OCI-LY1 (cell line): ENCODE results near the gene NR2F6.
"Not testable (repeated sequence)": the region's sequence is repeated elsewhere in the genome, so short reads cannot be mapped to it uniquely, and the experiment has no call there.

Experiments
- H2AFZ ChIP-seq: fragments of 200-600 bp; sonication (generic), shearing (Covaris generic); 2 replicates; pipeline ENCODE4 v1.6.0; 2014; ENCODE audit warnings: antibody characterized with exemption, mild to moderate bottlenecking, low read length
- H3F3A ChIP-seq: fragments of 200-600 bp; sonication (generic), shearing (Covaris generic); 2 replicates; pipeline ENCODE4 v1.6.0; 2014; ENCODE audit warnings: mild to moderate bottlenecking, antibody characterized with exemption, low read length, moderate library complexity; ENCODE audit not compliant: insufficient read depth
- H3K27ac ChIP-seq: fragments of 200-600 bp; sonication (generic); 2 replicates; pipeline ENCODE4 v1.5.1; 2014; ENCODE audit warnings: low read length, mixed run types, mild to moderate bottlenecking, low read depth; ENCODE audit not compliant: poor library complexity, severe bottlenecking
- H3K27me3 ChIP-seq: fragments of 200-600 bp; sonication (generic); 2 replicates; pipeline ENCODE4 v1.6.0; 2014; ENCODE audit warnings: antibody characterized with exemption, mild to moderate bottlenecking, low read length, moderate library complexity; ENCODE audit not compliant: insufficient read depth
- H3K36me3 ChIP-seq: fragments of 200-600 bp; sonication (generic); 2 replicates; pipeline ENCODE4 v1.6.1; 2014; ENCODE audit warnings: mild to moderate bottlenecking, antibody characterized with exemption, low read length, moderate library complexity, mixed read lengths; ENCODE audit not compliant: insufficient read depth
- H3K4me1 ChIP-seq: fragments of 200-600 bp; sonication (generic); 2 replicates; pipeline ENCODE4 v1.5.1; 2014; ENCODE audit warnings: mild to moderate bottlenecking, low read length, moderate library complexity; ENCODE audit not compliant: insufficient read depth, severe bottlenecking
- H3K4me2 ChIP-seq: fragments of 200-600 bp; sonication (generic), shearing (Covaris generic); 2 replicates; pipeline ENCODE4 v1.6.1; 2014; ENCODE audit warnings: low read length
- H3K4me3 ChIP-seq: fragments of 200-600 bp; sonication (generic); 2 replicates; pipeline ENCODE4 v1.5.1; 2014; ENCODE audit warnings: low read length, low read depth, mild to moderate bottlenecking, mixed read lengths; ENCODE audit not compliant: poor library complexity, severe bottlenecking
- H3K79me2 ChIP-seq: fragments of 200-600 bp; shearing (Covaris generic); 2 replicates; pipeline ENCODE4 v1.6.1; 2016; ENCODE audit warnings: mixed run types, low read length, mixed read lengths; ENCODE audit not compliant: insufficient read depth
- H3K9ac ChIP-seq: fragments of 200-600 bp; sonication (generic), shearing (Covaris generic); 2 replicates; pipeline ENCODE4 v1.6.1; 2014; ENCODE audit warnings: mild to moderate bottlenecking, low read length, mixed read lengths
- H3K9me2 ChIP-seq: fragments of 200-600 bp; sonication (generic), shearing (Covaris generic); 2 replicates; pipeline ENCODE4 v1.6.1; 2014; ENCODE audit warnings: low read depth, mild to moderate bottlenecking, low read length, mixed read lengths
- H3K9me3 ChIP-seq: fragments of 200-600 bp; shearing (Covaris generic); 2 replicates; pipeline ENCODE4 v1.6.1; 2014; ENCODE audit warnings: low read length, mixed read lengths
- H4K20me1 ChIP-seq: fragments of 200-600 bp; sonication (generic), shearing (Covaris generic); 2 replicates; pipeline ENCODE4 v1.6.0; 2016; ENCODE audit warnings: mild to moderate bottlenecking, low read length; ENCODE audit not compliant: insufficient read depth
- CTCF ChIP-seq: fragments of 200-600 bp; sonication (generic), shearing (Covaris generic); IDR thresholded peaks from 2 replicates; pipeline ENCODE4 v1.5.1; 2017; ENCODE audit warnings: mild to moderate bottlenecking, antibody characterized with exemption, low read length, moderate library complexity, mixed read lengths
- EZH2 ChIP-seq: fragments of 200-600 bp; sonication (generic), shearing (Covaris generic); IDR thresholded peaks from 2 replicates; pipeline ENCODE4 v1.8.0; 2017; ENCODE audit warnings: borderline replicate concordance, mixed run types, mild to moderate bottlenecking, antibody characterized with exemption, low read length, moderate library complexity, mixed read lengths

The NR2F6 gene

GRCh38 chr19:17275441-17276175 is 29.9 kb upstream of the NR2F6 start:
- Histone ChIP-seq H3K27me3 (no peaks in the 10 kb centered on the region), H3K9me3 (no peaks in the 10 kb centered on the region), H3K9me2 (no peaks in the 10 kb centered on the region), H3K36me3 (peaks cover 59% of the 10 kb centered on the region), H3K4me2 (no peak overlapping the region), H3K79me2 (no peaks in the 10 kb centered on the region), H3K4me1 (no peaks in the 10 kb centered on the region), H3K27ac (no peak overlapping the region), H2AFZ (no peak overlapping the region), H3F3A (peaks cover 5% of the 10 kb centered on the region; the same call in 1 of the 2 replicates), H3K9ac (no peak overlapping the region), H4K20me1 (no peaks in the 10 kb centered on the region), H3K4me3 (no peak overlapping the region)
- TF ChIP-seq CTCF = no peak
- no peak for TF ChIP-seq EZH2

- peaks cover 59% of the 10 kb centered on the region for H3K36me3 ChIP-seq
- H3K4me2 ChIP-seq, H3K9me2 ChIP-seq, H3K9me3 ChIP-seq, H3K4me1 ChIP-seq, H3K9ac ChIP-seq, H3K4me3 ChIP-seq, H2AFZ ChIP-seq, H4K20me1 ChIP-seq, H3K79me2 ChIP-seq, H3K27me3 ChIP-seq, H3F3A ChIP-seq, H3K27ac ChIP-seq: not testable (repeated sequence)
These were observed 29.2 kb upstream of the NR2F6 start for GRCh38 chr19:17274892-17275291.

GRCh38 chr19:17268754-17269153 is 23.0 kb upstream of the NR2F6 start:
- H3K27me3 ChIP-seq = no peaks in the 10 kb centered on the region
- H3K4me3 ChIP-seq = peak overlapping the region; percentile 91
- no peak overlapping the region for H3K27ac ChIP-seq
- peaks cover 28% of the 10 kb centered on the region for H3K36me3 ChIP-seq
- H3K4me2 ChIP-seq = peak overlapping the region; percentile 94
- peaks cover 43% of the 10 kb centered on the region for H3K4me1 ChIP-seq
- H3F3A ChIP-seq = no peaks in the 10 kb centered on the region
- H3K9ac ChIP-seq = no peak overlapping the region; the same call in 1 of the 2 replicates
- H3K9me2 ChIP-seq = no peaks in the 10 kb centered on the region
- TF ChIP-seq CTCF = no peak
- no peak overlapping the region for H2AFZ ChIP-seq
- H3K9me3 ChIP-seq = no peaks in the 10 kb centered on the region
- peaks cover 5% of the 10 kb centered on the region; the same call in 1 of the 2 replicates for H3K79me2 ChIP-seq
- no peaks in the 10 kb centered on the region for H4K20me1 ChIP-seq
